GM12878 (cell line): Measurements from ENCODE around the gene SLC19A1. TPM values are rescaled to one million over a fixed set of nuclear protein-coding genes. Genes with fewer than 3 reads are reported as not detected.

ENCODE experiments used
- ATAC-seq: fragments of 200-7000 bp; cut with Tn5 transposase; 3 replicates; pipeline ENCODE4 v1.9.1; 2020; ENCODE audit warnings: mild to moderate bottlenecking, moderate library complexity
- BruUV-seq: library from RNA; stranded (reverse); fragments of 400-500 nt; replicated peaks from 2 replicates; lab custom pipeline; 2021; lab: Mats Ljungman, UMichigan
- CTCF ChIA-PET: fragments of 300-600 bp; sonication (Branson Sonifier 250); formaldehyde crosslinking; extraction: SDS; loops from one replicate; lab custom pipeline; 2021; ENCODE audit warnings: inconsistent platforms; lab: Yijun Ruan, JAX
- POLR2A ChIA-PET: fragments of 350-600 bp; formaldehyde crosslinking; extraction: SDS; loops from one replicate; lab custom pipeline; 2021; ENCODE audit warnings: inconsistent platforms; lab: Charles Lee
- RAD21 ChIA-PET: fragments of 300-600 bp; sonication (Branson Sonifier 250); formaldehyde crosslinking; loops from one replicate; lab custom pipeline; 2023; ENCODE audit warnings: antibody characterized with exemption; ENCODE audit not compliant: unreplicated experiment; lab: Charles Lee
- SMC1A ChIA-PET: fragments of 300-600 bp; sonication (Branson Sonifier 250); formaldehyde crosslinking; loops from one replicate; lab custom pipeline; 2023; ENCODE audit not compliant: unreplicated experiment, uncharacterized antibody; lab: Charles Lee
- DNase-seq: peaks from one replicate; pipeline ENCODE4 v3.0.0-alpha.2; 2011; ENCODE audit warnings: low read depth, low spot score
- FAIRE-seq: peaks from 3 replicates; lab custom pipeline; 2011; peaks lifted over from hg19 to GRCh38; lab: Jason Lieb, UNC
- H2AFZ ChIP-seq: 2 replicates; pipeline ENCODE4 v1.6.0; 2011; ENCODE audit warnings: low read depth, low read length, control low read depth; ENCODE audit not compliant: control insufficient read depth
- H3K27ac ChIP-seq: 2 replicates; pipeline ENCODE4 v1.5.1; 2011; ENCODE audit warnings: control low read depth; ENCODE audit not compliant: control insufficient read depth, insufficient read depth
- H3K27me3 ChIP-seq, 2 experiments: replicated peaks in 1 of 2; 2 replicates each; pipeline versions ENCODE4 v1.6.0 to v1.6.1; 2011; ENCODE audit warnings: low read length in 1 of 2; ENCODE audit not compliant: control insufficient read depth in 2 of 2, insufficient read depth in 2 of 2
- H3K36me3 ChIP-seq, 2 experiments: 2 replicates each; pipeline ENCODE4 v1.5.1; 2011; ENCODE audit warnings: low read length in 1 of 2; ENCODE audit not compliant: control insufficient read depth in 2 of 2, insufficient read depth in 2 of 2
- H3K4me1 ChIP-seq: 2 replicates; pipeline ENCODE4 v1.6.1; 2011; ENCODE audit warnings: mild to moderate bottlenecking, low read length, moderate library complexity, mixed read lengths; ENCODE audit not compliant: control insufficient read depth, insufficient read depth
- H3K4me2 ChIP-seq: 2 replicates; pipeline ENCODE4 v1.6.0; 2011; ENCODE audit warnings: control low read depth; ENCODE audit not compliant: control insufficient read depth, insufficient read depth
- H3K4me3 ChIP-seq: fragments of 200-600 bp; sonication (generic); 2 replicates; pipeline ENCODE4 v1.5.1; 2016
- H3K79me2 ChIP-seq: 2 replicates; pipeline ENCODE4 v1.6.0; 2011; ENCODE audit warnings: low read length; ENCODE audit not compliant: control insufficient read depth, insufficient read depth
- H3K9ac ChIP-seq: 2 replicates; pipeline ENCODE4 v1.8.0; 2011; ENCODE audit warnings: low read length, control low read depth, mixed read lengths; ENCODE audit not compliant: control insufficient read depth, insufficient read depth
- H3K9me3 ChIP-seq: replicated peaks from 3 replicates; pipeline ENCODE4 v1.5.1; 2011; ENCODE audit warnings: mild to moderate bottlenecking, low read length; ENCODE audit not compliant: control insufficient read depth, insufficient read depth
- H4K20me1 ChIP-seq: 2 replicates; pipeline ENCODE4 v1.6.0; 2011; ENCODE audit not compliant: control insufficient read depth, insufficient read depth
- BMI1 ChIP-seq: fragments of 450-650 bp; IDR thresholded peaks from 2 replicates; pipeline ENCODE4 v1.6.1; 2016; ENCODE audit warnings: mild to moderate bottlenecking, moderate library complexity, borderline replicate concordance
- DPF2 ChIP-seq: fragments of 450-650 bp; IDR thresholded peaks from 2 replicates; pipeline ENCODE4 v1.6.1; 2017; ENCODE audit warnings: mild to moderate bottlenecking
- HDAC2 ChIP-seq: fragments of 200-600 bp; sonication (generic); IDR thresholded peaks from 2 replicates; pipeline ENCODE4 v1.6.1; 2017
- IKZF1 ChIP-seq: fragments of 450-650 bp; conservative IDR thresholded peaks from 2 replicates; pipeline ENCODE4 v1.6.1; 2017; ENCODE audit warnings: antibody characterized with exemption, mild to moderate bottlenecking
- IKZF2 ChIP-seq, 2 experiments: fragments of 450-650 bp; IDR thresholded peaks; 2 replicates each; pipeline ENCODE4 v1.6.1; 2017; ENCODE audit warnings: mild to moderate bottlenecking in 2 of 2, moderate library complexity in 2 of 2
- MEF2A ChIP-seq: IDR thresholded peaks from 2 replicates; pipeline ENCODE4 v1.6.1; 2011; ENCODE audit warnings: low read depth, mild to moderate bottlenecking, low read length, moderate library complexity; ENCODE audit not compliant: insufficient read depth
- NKRF ChIP-seq: fragments of 450-650 bp; conservative IDR thresholded peaks from 2 replicates; pipeline ENCODE4 v1.6.1; 2017; ENCODE audit warnings: mild to moderate bottlenecking, moderate library complexity
- RAD21 ChIP-seq: IDR thresholded peaks from 2 replicates; pipeline ENCODE4 v1.6.1; 2011; ENCODE audit warnings: mild to moderate bottlenecking, low read depth, low read length, moderate library complexity; ENCODE audit not compliant: insufficient read depth
- RB1 ChIP-seq: fragments of 450-650 bp; formaldehyde crosslinking; IDR thresholded peaks from 2 replicates; pipeline ENCODE4 v1.6.1; 2017; ENCODE audit warnings: mild to moderate bottlenecking, borderline replicate concordance
- SIN3A ChIP-seq: IDR thresholded peaks from 2 replicates; pipeline ENCODE4 v1.6.1; 2012; ENCODE audit warnings: low read depth, low read length, improper control_type of control experiment
- YY1 ChIP-seq: IDR thresholded peaks from 2 replicates; pipeline ENCODE4 v1.6.1; 2011; ENCODE audit warnings: low read depth, mild to moderate bottlenecking, low read length
- ZBTB11 ChIP-seq: fragments of 450-650 bp; formaldehyde crosslinking; IDR thresholded peaks from 2 replicates; pipeline ENCODE4 v1.5.0; 2022; ENCODE audit warnings: mild to moderate bottlenecking, missing genetic modification characterization
- ZNF217 ChIP-seq: fragments of 450-650 bp; IDR thresholded peaks from 2 replicates; pipeline ENCODE4 v1.6.1; 2017; ENCODE audit warnings: antibody characterized with exemption, mild to moderate bottlenecking
- ZNF592 ChIP-seq: fragments of 450-650 bp; IDR thresholded peaks from 2 replicates; pipeline ENCODE4 v1.6.1; 2017; ENCODE audit warnings: mild to moderate bottlenecking, moderate library complexity
- WGBS: methylation state at CpG from one replicate; pipeline ENCODE4 v1.1.6; 2016; ENCODE audit warnings: low lambda C conversion rate; ENCODE audit not compliant: insufficient replicate concordance, insufficient coverage; ENCODE audit errors: missing lambda C conversion rate; 5-methylcytosine and 5-hydroxymethylcytosine counted together
- in situ Hi-C: fragments of 300-500 bp; cut with MboI; formaldehyde crosslinking; loops from 9 replicates; pipeline ENCODE4 v1.14.3; 2018; ENCODE audit warnings: mixed read lengths
- intact Hi-C: fragments of 100-400 bp; cut with micrococcal nuclease; formaldehyde crosslinking; loops from one replicate; pipeline ENCODE4 v1.14.2; 2022; ENCODE audit not compliant: unreplicated experiment
- polyA plus RNA-seq, 11 experiments: library from polyadenylated mRNA; depleted of rRNA in 4 of 11; unstranded in 6 of 11; stranded (reverse) in 5 of 11; fragments of >200 nt; fragmentation: Nextera tagmentation in 4 of 11; fragmentation: Illumina TruSeq in 1 of 11; extraction: Ambion mirVana in 4 of 11; extraction: Trizol in 1 of 11; gene quantifications; 1 replicate in 1 of 11; 2 replicates in 10 of 11; pipeline versions ENCODE4 v1.2.1 to v1.2.3, GENCODE V29; 2011 to 2016; ENCODE audit warnings: inconsistent platforms in 2 of 11, missing spikeins in 2 of 11, low read depth in 1 of 11
- total RNA-seq, 4 experiments: library from RNA; depleted of rRNA in 3 of 4; stranded (reverse); fragments of >200 nt in 3 of 4; fragmentation: Illumina TruSeq in 1 of 4; extraction: Trizol in 1 of 4; gene quantifications; 2 replicates each; pipeline versions ENCODE4 v1.2.1 to v1.2.3, GENCODE V29; 2013 to 2021

The SLC19A1 gene
- total and polyA plus RNA-seq, 10 of the 15 experiments (the other 5 are each of a cell fraction or from before 2014, with no cell fraction given) = 0.42 to 49.7 (median 12.2) TPM

GRCh38 chr21:45582128-45582527, 39.9 kb upstream of the SLC19A1 start:
- DNase-seq = no peak
- in situ Hi-C loops = no loop called here
- BruUV-seq = no TSS peak
- Histone ChIP-seq H3K9ac (no peak overlapping the region), H3K4me3 (no peak overlapping the region), H3K4me2 (no peak overlapping the region), H2AFZ (no peak overlapping the region), H3K27me3 (no peaks in the 10 kb centered on the region), H3K4me1 (no peaks in the 10 kb centered on the region), H3K27ac (no peak overlapping the region), H3K79me2 (no peaks in the 10 kb centered on the region), H3K36me3 (no peaks in the 10 kb centered on the region), H3K9me3 (peaks cover 4% of the 10 kb centered on the region), H4K20me1 (no peaks in the 10 kb centered on the region)
- 45% methylated on average over 5 of the region's 5 CpGs for WGBS
- no peak for FAIRE-seq
- no peak for ATAC-seq
- TF ChIP-seq BMI1 (no peak), NKRF (no peak), IKZF1 (no peak), SIN3A (no peak), ZNF592 (no peak), HDAC2 (no peak), ZNF217 (no peak), MEF2A (no peak), RB1 (no peak), IKZF2 (IDR thresholded peaks at IDR 0.05) (no peak), RAD21 (no peak), DPF2 (no peak), YY1 (no peak), ZBTB11 (CRISPR knock-in tag) (no peak)
- ChIA-PET SMC1A (no interaction called here), POLR2A (no interaction called here), RAD21 (no interaction called here), CTCF (no interaction called here)
- intact Hi-C loops = no loop called here
